GM19193 (cell line): ENCODE data around the gene CSF1R.

Experiments used
- POLR2A ChIP-seq: IDR thresholded peaks from 4 replicates; pipeline ENCODE4 v1.6.1; 2011; ENCODE audit not compliant: insufficient read depth, insufficient read length; ENCODE audit errors: extremely low read depth

Gene CSF1R

GRCh38 chr5:150112201-150113046, 26.1 kb upstream of the CSF1R start:
- TF ChIP-seq POLR2A: no peak

- no peak for TF ChIP-seq POLR2A
Observed at GRCh38 chr5:150111122-150111521, 24.8 kb upstream of the CSF1R start.

GRCh38 chr5:150109921-150110320, 23.6 kb upstream of the CSF1R start:
- no peak for TF ChIP-seq POLR2A

- TF ChIP-seq POLR2A: no peak
Observed at GRCh38 chr5:150108711-150109514, 22.6 kb upstream of the CSF1R start.

DNA sequence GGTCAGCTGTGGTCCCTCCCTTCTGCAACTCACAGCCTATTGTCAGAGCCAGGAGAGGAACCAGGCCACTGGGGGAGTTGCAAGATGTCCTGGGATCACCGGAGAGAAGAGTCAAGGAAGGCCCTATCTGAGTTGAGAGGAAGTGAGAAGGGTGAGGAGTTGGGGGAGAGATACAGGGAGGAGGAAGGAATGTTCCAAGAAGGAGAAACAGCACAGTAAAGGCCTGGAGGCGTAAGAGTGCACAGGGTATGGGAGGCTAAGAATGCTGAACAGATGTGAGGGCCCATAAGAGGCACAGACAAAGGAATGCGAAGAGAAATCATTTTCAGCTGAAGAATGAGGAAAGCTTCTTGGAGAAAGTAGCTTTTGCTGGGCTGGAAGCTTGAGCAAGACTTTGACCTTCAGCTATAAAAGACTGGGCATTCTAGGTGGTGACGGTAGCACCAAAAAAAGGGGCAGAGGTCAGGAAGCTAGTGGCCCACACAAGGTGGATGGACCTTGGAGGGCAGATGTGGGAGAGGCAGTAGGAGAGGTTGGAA, 21.6 kb upstream of the CSF1R start:
- TF ChIP-seq POLR2A: no peak

- TF ChIP-seq POLR2A: no peak
Observed at GRCh38 chr5:150106674-150107426, 20.5 kb upstream of the CSF1R start.

DNA sequence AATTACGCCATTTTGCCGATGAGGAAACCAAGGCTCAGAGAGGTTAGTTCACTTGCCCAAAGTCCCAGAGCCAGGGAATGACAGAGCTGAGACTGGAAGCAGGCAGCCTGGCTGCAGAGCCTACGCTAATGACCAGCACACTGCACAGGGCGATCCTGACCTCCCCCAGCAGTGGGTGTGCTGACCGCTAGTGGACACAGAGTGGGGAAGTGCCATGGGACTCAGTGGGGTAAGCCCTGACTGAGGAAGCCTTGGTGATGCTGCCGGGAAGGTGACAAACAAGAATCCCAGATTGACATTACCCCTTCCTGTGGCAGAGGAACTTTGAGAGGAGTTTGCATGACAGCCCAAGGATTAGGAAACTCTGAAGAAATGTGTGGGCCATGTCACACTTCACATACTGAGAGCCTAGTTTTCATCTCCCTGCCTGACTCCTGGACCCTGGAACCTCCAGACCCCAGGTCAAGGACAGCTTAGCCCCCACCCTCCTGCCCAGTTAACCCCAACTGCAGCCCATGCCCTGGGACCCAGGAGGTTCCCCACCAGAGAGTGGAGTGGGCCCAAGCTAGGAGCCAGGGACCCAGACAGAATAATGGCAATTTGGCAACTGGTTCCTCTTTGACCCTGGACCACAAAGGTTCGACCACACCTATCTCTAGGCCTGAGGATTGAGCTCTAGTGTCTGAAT, 19.7 kb upstream of the CSF1R start:
- no peak for TF ChIP-seq POLR2A

DNA sequence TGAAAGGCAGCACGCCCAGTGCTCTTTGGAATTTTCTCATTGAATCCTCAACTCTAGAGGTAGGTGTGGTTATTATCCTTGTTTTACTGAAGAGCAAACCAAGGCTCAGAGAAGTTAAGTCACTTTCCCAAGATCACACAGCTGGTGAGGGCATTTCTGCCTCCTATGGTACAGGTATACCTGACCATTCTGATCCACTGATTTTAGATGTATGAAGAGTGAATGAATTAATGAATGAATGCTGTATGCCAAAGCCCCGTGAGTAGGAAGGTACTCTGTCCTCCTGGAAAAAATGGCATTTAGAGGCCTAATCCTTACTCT, 18.2 kb upstream of the CSF1R start:
- no peak for TF ChIP-seq POLR2A

DNA sequence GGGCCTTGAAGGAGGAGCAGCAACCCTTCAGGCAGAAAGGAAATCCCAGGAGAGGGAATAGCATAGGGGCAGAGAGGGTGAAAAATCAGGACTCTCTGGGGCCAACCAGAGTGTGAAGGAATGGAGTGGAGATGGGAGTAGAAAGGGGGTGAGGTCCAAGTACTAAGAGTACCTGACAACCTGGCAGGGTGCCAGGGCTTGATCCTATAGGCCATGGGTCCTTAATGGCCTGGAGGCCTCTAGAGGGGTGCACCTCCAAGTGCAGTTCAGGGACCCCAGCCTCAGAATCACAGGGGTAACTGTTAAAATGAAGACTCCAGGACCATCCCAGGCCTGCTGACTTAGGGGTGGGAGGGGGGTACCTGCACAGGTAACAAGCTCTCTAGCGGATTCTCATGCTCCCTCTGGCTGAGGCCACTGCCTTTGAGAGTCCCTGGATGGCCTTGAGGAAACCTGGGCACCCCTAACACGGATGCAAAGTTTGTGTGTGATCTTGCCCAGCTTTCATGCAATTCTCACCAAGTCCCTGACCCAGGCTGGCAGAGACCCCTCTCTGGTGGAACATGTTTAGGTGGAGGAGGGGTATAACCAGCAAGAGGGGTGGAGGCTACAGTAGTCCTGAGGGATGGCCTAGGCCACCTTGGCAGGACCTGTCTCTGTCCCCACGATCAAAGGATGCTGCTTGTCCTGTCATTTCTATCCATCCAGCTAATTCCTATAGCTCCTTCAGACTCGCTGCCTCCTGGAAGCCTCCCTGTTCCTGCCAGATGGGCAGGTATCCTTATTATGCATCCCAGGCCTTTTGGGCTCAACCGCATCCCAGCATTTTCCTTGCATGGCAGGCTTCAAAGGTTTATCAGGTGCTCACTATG, 17.6 kb upstream of the CSF1R start:
- no peak for TF ChIP-seq POLR2A

- no peak for TF ChIP-seq POLR2A
Observed at GRCh38 chr5:150101023-150101422, 14.7 kb upstream of the CSF1R start.

GRCh38 chr5:150097152-150097551, 10.8 kb upstream of the CSF1R start:
- TF ChIP-seq POLR2A: no peak

DNA sequence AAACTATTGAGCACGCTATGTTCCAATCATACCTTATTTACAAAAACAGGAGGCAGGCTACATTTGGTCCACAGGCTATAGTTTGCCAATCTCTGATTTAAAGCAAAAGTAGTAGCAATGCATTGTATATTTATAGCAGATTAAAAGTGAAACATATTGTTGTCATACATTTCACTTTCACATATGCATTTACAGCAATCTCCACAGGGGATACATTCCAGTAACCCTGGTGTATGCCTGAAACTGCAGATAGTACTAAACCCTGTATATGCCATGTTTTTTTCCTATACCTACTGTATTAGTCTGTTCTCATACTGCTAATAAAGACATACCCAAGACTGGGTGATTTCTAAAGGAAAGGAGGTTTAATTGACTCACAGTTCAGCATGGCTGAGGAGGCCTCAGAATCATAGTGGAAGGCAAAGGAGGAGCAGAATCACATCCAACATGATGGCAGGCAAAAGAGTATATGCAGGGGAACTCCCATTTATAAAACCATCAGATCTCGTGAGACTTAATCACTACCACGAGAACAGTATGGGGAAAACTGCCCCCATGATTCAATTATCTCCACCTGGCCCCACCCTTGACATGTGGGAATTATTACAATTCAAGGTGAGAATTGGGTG, 5.9 kb upstream of the CSF1R start:
- no peak for TF ChIP-seq POLR2A
